HUDEP-2 (cell line): Measurements from ENCODE around the gene TREM1.

ENCODE experiments used
- DNase-seq, 76 experiments: peaks; one replicate each; lab custom pipeline; 2025; ENCODE audit not compliant: unreplicated experiment in 76 of 76; lab: John Stamatoyannopoulos, UW

The TREM1 gene

GRCh38 chr6:41286544-41287346 lies at the start of gene TREM1:
TREM1 (minus strand) TSS chr6:41286682; CDS start chr6:41286655, 27 bp downstream.
- no peak for DNase-seq

GRCh38 chr6:41335943-41336342 lies 49.5 kb upstream of the TREM1 start:
- DNase-seq: no peak

DNA sequence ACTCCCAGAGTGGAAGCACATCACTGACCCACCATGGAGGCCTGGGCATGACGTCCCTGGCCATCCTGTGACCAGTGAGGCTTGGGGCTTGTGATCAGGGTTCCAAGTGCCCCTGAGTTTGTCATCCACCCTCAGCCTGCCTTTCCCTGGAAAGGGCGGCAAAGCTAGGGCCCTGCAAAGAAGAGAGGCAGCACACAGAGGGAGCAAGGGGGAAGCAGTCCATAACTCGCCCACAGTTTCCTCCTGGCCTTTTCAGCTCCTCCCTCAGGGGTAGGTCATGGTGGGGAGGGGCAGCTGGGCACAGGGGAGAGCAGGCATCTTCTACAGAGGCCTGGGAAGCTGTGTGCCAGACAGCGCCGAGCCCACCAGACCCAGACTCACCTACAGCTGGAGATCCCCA lies 48.8 kb upstream of the TREM1 start, which contains the start of gene NCR2:
NCR2 (plus strand) TSS at position 313 of the 400 bp plus-strand sequence. CDS start 269 bp downstream, outside the sequence.
- no peak for DNase-seq

- peak in 1 of 76 experiments; percentile 6 for DNase-seq
Measured at GRCh38 chr6:41334482-41335040, 48.1 kb upstream of the TREM1 start.

DNA sequence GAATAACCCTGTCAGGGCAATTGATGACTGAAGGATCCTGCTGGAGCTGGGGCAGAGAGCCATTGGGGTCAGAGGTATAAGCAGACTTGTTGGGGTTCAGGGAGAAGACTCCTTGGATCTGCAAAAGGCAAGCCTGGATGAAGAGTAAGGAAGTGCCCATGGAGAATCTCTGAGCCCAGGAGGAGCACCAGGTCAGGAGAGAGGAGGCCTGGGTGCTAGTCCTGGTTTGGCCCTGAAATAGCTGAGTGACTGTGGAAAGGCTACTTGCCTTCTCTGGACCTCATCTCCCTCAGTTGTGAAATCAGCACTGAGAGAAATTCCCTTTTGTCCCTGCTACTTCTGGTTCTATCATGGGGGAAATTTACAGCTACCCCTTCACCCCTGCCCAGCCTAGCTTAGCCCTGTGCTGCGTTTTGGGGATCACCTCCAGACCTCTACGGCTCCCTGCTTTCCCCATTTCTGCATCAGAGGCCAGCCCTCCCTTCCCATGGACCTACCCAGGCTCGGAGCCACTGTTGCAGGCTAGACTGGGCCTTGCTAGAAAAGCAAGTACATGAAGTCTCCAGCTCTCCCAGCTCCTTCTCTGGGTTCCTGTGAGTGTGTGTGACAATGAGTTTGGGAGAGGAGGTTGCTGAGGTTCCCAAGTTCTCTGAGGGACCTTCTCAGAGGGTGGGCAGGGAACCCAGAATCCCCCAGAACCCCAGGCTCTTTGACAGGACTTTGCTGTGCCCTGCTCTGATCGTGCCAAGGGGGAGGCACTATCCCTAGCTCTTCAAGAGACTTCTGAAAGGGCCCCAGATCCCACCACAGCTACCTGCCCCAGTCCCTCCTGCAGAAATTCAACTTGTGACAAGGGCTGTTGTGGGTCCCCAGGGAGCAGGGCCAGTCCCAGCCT lies 46.6 kb upstream of the TREM1 start:
- DNase-seq: no peak

DNA sequence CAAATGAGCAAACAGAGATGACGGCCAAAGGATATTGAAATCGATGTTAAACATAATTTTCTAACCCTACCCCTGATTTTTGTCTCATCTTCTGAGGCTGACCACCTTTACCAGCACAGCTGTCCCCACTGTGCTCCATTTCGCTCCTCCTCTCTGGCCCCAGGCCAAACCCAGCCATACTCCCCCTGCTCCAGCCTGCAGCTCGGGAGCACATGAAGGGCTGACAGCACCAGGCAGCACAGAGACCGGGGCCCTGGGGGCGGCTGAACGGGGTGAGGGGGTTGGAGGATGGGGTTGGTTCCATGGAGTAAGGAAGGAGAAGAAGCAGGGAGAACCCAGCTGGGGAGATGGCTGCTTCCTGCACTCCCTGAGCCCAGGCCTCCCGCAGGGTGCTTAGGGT lies 45.8 kb upstream of the TREM1 start:
- peak in 1 of 76 experiments; percentile 7 for DNase-seq

- no peak for DNase-seq
Measured at GRCh38 chr6:41331401-41332150, 45.1 kb upstream of the TREM1 start.

GRCh38 chr6:41327177-41327576 lies 40.7 kb upstream of the TREM1 start:
- DNase-seq: no peak

GRCh38 chr6:41326092-41326491 lies 39.6 kb upstream of the TREM1 start:
- no peak for DNase-seq

DNA sequence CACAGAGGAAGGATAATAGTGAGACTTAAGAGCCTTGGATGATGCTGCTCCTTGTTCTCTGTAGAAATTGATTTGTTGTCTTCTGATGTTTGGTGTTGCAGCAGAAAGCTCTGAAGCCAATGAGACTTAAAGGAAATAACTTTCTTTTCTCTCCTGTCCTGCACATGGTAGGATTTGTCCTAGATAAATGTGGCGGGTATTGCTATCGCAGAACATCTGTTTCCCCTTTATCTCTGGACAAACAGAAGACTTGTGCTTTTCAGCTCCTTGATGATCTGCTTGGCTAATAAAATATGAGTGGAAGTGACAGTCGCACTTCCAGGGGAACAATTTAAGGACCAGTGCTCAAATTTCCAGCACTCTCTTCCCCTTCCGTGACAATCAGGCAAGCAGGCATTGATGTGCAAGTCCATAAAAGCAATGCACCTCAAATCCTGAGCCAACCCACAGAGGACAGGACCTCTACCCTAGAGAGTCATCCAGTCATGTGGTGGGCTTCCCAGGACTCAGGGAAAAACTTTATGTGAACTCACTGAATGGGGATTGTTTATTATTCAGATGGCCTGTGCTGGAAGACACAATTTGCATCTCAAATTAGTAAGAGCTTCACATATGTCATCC lies 39.1 kb upstream of the TREM1 start:
- peak in 41 of 76 experiments; percentile 14 to 87 (median 56) for DNase-seq

- DNase-seq: no peak
Measured at GRCh38 chr6:41321183-41321582, 34.7 kb upstream of the TREM1 start.

- DNase-seq: peak in 71 of 76 experiments; percentile 37 to 88 (median 74)
Measured at GRCh38 chr6:41318654-41319565, 32.4 kb upstream of the TREM1 start.

DNA sequence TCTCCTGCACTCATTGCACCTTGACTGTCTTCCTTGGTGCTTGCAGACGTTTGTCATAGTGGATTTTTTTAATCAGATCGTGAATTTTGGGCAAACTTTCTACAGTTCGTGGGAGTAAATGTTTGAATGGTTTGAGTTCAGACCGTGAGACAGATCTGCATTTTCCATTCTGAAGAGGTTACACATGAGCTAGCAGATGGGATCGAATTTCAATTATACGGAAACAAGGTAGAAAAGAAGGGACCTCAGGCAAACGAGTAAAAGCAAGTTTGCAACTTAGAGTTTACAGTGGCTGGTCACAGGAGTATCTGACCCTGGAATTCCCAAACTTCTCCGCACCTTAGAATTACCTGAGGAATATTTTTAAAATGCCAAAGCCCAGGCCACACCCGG lies 31.8 kb upstream of the TREM1 start:
- DNase-seq: no peak

GRCh38 chr6:41315943-41316620 lies 29.6 kb upstream of the TREM1 start:
- no peak for DNase-seq

DNA sequence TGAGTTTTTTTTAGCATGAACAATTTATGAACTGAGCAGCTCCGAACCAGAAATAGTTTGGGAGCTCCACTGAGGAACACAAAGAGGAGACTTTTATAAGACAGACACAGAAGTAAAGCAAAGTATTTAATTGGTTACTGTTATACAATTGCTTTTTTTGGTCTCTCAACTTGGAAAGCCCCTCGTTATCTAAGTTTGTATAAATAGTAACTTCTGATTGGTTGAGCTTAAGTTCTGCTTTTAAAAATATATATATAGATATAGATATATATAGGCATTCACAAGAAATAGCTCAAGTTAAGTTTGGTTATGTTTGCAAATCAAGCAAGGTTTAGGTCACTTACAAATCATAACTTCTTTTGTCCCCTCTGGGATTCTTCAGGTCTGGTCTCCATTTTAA lies 28.7 kb upstream of the TREM1 start:
- DNase-seq: no peak

DNA sequence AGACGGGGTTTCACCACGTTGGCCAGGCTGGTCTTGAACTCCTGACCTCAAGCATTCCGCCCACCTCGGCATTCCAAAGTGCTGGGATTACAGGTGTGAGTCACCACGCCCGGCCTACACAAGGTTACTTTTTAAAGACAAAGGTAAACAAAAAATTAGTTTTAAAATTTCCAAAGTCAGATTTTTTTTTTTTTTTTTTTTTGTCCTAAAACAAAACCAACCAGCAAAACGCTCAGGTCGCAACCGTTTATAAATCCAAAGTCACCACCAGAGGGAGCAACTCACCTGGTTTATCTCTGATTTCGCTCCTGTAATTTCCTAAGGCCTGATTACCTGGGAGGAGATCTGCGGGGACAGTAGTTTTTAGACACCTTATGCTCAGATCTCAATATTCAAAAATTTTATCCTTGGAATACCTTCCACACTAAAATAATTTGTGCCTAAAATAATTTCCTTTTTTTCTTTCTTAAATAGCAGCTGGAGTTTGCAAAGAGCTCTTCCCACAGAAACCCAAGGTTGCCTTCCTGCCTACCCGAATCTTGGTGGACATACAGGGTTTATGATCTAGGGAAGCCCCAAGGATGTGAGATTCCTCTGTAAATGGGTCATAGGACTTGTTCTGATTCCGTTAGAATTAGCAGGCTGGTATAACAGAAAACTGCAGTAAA lies 19.8 kb upstream of the TREM1 start:
- DNase-seq: peak in 28 of 76 experiments; percentile 7 to 61 (median 28)

GRCh38 chr6:41302638-41303037 lies 16.2 kb upstream of the TREM1 start:
- DNase-seq: no peak
